Neural cell (in vitro differentiated cells): ENCODE results near the gene MYO15A. TPM values are rescaled to one million over a fixed set of nuclear protein-coding genes. Genes with fewer than 3 reads are reported as not detected.

Source experiments
- H2AFZ ChIP-seq: fragments of 200-600, 300-800 bp; sonication (generic), shearing (Covaris generic); 2 replicates; pipeline ENCODE4 v1.6.0; 2014; ENCODE audit warnings: low read depth, mild to moderate bottlenecking, antibody characterized with exemption, low read length, moderate library complexity
- H3F3A ChIP-seq: fragments of 200-600 bp; shearing (Covaris generic); 2 replicates; pipeline ENCODE4 v1.6.1; 2016; ENCODE audit warnings: mild to moderate bottlenecking, moderate library complexity, mixed read lengths, antibody characterized with exemption, low read length; ENCODE audit not compliant: insufficient read depth, poor library complexity, severe bottlenecking
- H3K27ac ChIP-seq: fragments of 200-600, 300-800 bp; sonication (generic), shearing (Covaris generic); 2 replicates; pipeline ENCODE4 v1.5.1; 2014; ENCODE audit warnings: mild to moderate bottlenecking, low read length, moderate library complexity
- H3K27me3 ChIP-seq: fragments of 300-800, 200-600 bp; sonication (generic), shearing (Covaris generic); 2 replicates; pipeline ENCODE4 v1.6.0; 2014; ENCODE audit warnings: mild to moderate bottlenecking, low read depth, low read length, moderate library complexity; ENCODE audit not compliant: insufficient read depth
- H3K36me3 ChIP-seq: fragments of 300-800, 200-600 bp; sonication (generic), shearing (Covaris generic); 2 replicates; pipeline ENCODE4 v1.5.1; 2014; ENCODE audit warnings: mild to moderate bottlenecking, antibody characterized with exemption, low read length, moderate library complexity; ENCODE audit not compliant: insufficient read depth
- H3K4me2 ChIP-seq: fragments of 300-800, 200-600 bp; sonication (generic), shearing (Covaris generic); 2 replicates; pipeline ENCODE4 v1.6.0; 2014; ENCODE audit warnings: mild to moderate bottlenecking, low read length
- H3K4me3 ChIP-seq: fragments of 300-800, 200-600 bp; sonication (generic), shearing (Covaris generic); 2 replicates; pipeline ENCODE4 v1.5.1; 2014; ENCODE audit warnings: mild to moderate bottlenecking, low read length, moderate library complexity
- H3K79me2 ChIP-seq: fragments of 200-600 bp; shearing (Covaris generic); replicated peaks from 2 replicates; pipeline ENCODE4 v1.6.0; 2014; ENCODE audit warnings: mild to moderate bottlenecking, low read length, moderate library complexity; ENCODE audit not compliant: insufficient read depth
- H3K9ac ChIP-seq: fragments of 300-800, 200-600 bp; sonication (generic), shearing (Covaris generic); 2 replicates; pipeline ENCODE4 v1.6.1; 2016; ENCODE audit warnings: mild to moderate bottlenecking, low read length, mixed read lengths
- H3K9me2 ChIP-seq: fragments of 200-600 bp; shearing (Covaris generic); 2 replicates; pipeline ENCODE4 v1.6.1; 2016; ENCODE audit warnings: mild to moderate bottlenecking, low read length, mixed read lengths; ENCODE audit not compliant: insufficient read depth
- H3K9me3 ChIP-seq: fragments of 200-600, 300-800 bp; sonication (generic), shearing (Covaris generic); 2 replicates; pipeline ENCODE4 v1.6.1; 2016; ENCODE audit warnings: mild to moderate bottlenecking, mixed run types, low read length, moderate library complexity, mixed read lengths
- H4K20me1 ChIP-seq: fragments of 200-600 bp; shearing (Covaris generic); 2 replicates; pipeline ENCODE4 v1.6.1; 2016; ENCODE audit warnings: mild to moderate bottlenecking, mixed run types; ENCODE audit not compliant: insufficient read depth
- CTCF ChIP-seq: fragments of 450-650 bp; IDR thresholded peaks from 2 replicates; pipeline ENCODE4 v1.5.1; 2014; ENCODE audit warnings: antibody characterized with exemption, mild to moderate bottlenecking, moderate library complexity; ENCODE audit not compliant: poor library complexity, severe bottlenecking
- EP300 ChIP-seq: fragments of 450-650 bp; conservative IDR thresholded peaks from 2 replicates; pipeline ENCODE4 v1.6.1; 2014; ENCODE audit warnings: antibody characterized with exemption, mild to moderate bottlenecking, moderate library complexity; ENCODE audit not compliant: poor library complexity, severe bottlenecking
- EZH2 ChIP-seq: fragments of 200-600, 300-800 bp; shearing (Covaris generic), sonication (generic); IDR thresholded peaks from 2 replicates; pipeline ENCODE4 v1.6.1; 2014; ENCODE audit warnings: antibody characterized with exemption, low read length, borderline replicate concordance, mild to moderate bottlenecking; ENCODE audit not compliant: insufficient read depth, poor library complexity, severe bottlenecking
- MXI1 ChIP-seq: fragments of 450-650 bp; conservative IDR thresholded peaks from 2 replicates; pipeline ENCODE4 v1.6.1; 2014; ENCODE audit warnings: antibody characterized with exemption, mild to moderate bottlenecking; ENCODE audit not compliant: poor library complexity, severe bottlenecking
- POLR2AphosphoS5 ChIP-seq: IDR thresholded peaks from 2 replicates; pipeline ENCODE4 v1.6.1; 2012
- RAD21 ChIP-seq: fragments of 450-650 bp; conservative IDR thresholded peaks from 2 replicates; pipeline ENCODE4 v1.6.1; 2014; ENCODE audit warnings: antibody characterized with exemption, mild to moderate bottlenecking, moderate library complexity
- SMC3 ChIP-seq: fragments of 450-650 bp; conservative IDR thresholded peaks from 2 replicates; pipeline ENCODE4 v1.6.1; 2014; ENCODE audit warnings: antibody characterized with exemption, mild to moderate bottlenecking, moderate library complexity; ENCODE audit not compliant: poor library complexity
- TAF1 ChIP-seq: IDR thresholded peaks from 2 replicates; pipeline ENCODE4 v1.6.1; 2012; ENCODE audit warnings: low read depth
- polyA plus RNA-seq: library from polyadenylated mRNA; depleted of rRNA; stranded (reverse); fragments of >200 nt; gene quantifications from 2 replicates; pipeline ENCODE4 v1.2.3, GENCODE V29; 2014
- TF ChIP-seq, protein P1 (sequence below): IDR thresholded peaks from 2 replicates; pipeline ENCODE4 v1.6.1; 2012; ENCODE audit warnings: borderline replicate concordance

MYO15A gene
- polyA plus RNA-seq, 1 donor from 2014 or later, result 1.9 TPM

GRCh38 chr17:18119166-18119745 is 10.7 kb downstream of the MYO15A start:
- no peak for TF ChIP-seq RAD21
- TF ChIP-seq, protein P1, sequence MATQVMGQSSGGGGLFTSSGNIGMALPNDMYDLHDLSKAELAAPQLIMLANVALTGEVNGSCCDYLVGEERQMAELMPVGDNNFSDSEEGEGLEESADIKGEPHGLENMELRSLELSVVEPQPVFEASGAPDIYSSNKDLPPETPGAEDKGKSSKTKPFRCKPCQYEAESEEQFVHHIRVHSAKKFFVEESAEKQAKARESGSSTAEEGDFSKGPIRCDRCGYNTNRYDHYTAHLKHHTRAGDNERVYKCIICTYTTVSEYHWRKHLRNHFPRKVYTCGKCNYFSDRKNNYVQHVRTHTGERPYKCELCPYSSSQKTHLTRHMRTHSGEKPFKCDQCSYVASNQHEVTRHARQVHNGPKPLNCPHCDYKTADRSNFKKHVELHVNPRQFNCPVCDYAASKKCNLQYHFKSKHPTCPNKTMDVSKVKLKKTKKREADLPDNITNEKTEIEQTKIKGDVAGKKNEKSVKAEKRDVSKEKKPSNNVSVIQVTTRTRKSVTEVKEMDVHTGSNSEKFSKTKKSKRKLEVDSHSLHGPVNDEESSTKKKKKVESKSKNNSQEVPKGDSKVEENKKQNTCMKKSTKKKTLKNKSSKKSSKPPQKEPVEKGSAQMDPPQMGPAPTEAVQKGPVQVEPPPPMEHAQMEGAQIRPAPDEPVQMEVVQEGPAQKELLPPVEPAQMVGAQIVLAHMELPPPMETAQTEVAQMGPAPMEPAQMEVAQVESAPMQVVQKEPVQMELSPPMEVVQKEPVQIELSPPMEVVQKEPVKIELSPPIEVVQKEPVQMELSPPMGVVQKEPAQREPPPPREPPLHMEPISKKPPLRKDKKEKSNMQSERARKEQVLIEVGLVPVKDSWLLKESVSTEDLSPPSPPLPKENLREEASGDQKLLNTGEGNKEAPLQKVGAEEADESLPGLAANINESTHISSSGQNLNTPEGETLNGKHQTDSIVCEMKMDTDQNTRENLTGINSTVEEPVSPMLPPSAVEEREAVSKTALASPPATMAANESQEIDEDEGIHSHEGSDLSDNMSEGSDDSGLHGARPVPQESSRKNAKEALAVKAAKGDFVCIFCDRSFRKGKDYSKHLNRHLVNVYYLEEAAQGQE, result no peak
- TF ChIP-seq POLR2AphosphoS5, result no peak
- TF ChIP-seq MXI1, result no peak
- no peak for TF ChIP-seq EZH2
- no peak for TF ChIP-seq SMC3
- no peaks in the 10 kb centered on the region for H3F3A ChIP-seq
- H4K20me1 ChIP-seq, result no peaks in the 10 kb centered on the region

DNA sequence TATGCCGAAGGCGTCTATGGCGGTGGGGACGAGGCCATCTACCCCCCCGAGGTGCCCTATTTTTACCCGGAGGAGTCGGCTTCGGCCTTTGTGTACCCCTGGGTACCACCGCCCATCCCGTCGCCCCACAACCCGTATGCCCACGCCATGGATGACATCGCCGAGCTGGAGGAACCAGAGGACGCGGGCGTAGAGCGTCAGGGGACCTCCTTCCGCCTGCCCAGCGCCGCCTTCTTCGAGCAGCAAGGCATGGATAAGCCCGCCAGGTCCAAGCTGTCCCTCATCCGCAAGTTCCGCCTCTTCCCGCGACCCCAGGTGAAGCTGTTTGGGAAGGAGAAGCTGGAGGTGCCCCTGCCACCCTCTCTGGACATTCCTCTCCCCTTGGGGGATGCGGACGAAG is 11.4 kb downstream of the MYO15A start:
- Histone ChIP-seq H3K9me2 (no peaks in the 10 kb centered on the region), H3K27ac (no peak overlapping the region), H3K36me3 (no peaks in the 10 kb centered on the region), H3F3A (no peaks in the 10 kb centered on the region), H3K9ac (no peak overlapping the region), H2AFZ (no peak overlapping the region), H3K4me2 (no peak overlapping the region), H3K4me3 (no peak overlapping the region), H4K20me1 (no peaks in the 10 kb centered on the region), H3K9me3 (peaks cover 6% of the 10 kb centered on the region), H3K79me2 (no peaks in the 10 kb centered on the region), H3K27me3 (no peaks in the 10 kb centered on the region)
- TF ChIP-seq CTCF, result no peak
- no peak for TF ChIP-seq SMC3
- no peak for TF ChIP-seq RAD21
- TF ChIP-seq EP300, result no peak
- no peak for TF ChIP-seq POLR2AphosphoS5
- TF ChIP-seq, protein P1, result no peak
- TF ChIP-seq MXI1, result no peak
- no peak for TF ChIP-seq TAF1
- TF ChIP-seq EZH2, result no peak

More at GRCh38 chr17:18119166-18119745, 10.7 kb downstream of the MYO15A start:
- Histone ChIP-seq H3K9ac (no peak overlapping the region), H3K9me3 (peaks cover 6% of the 10 kb centered on the region), H3K79me2 (no peaks in the 10 kb centered on the region), H3K27me3 (no peaks in the 10 kb centered on the region), H3K9me2 (no peaks in the 10 kb centered on the region), H2AFZ (no peak overlapping the region), H3K36me3 (no peaks in the 10 kb centered on the region), H3K4me2 (no peak overlapping the region), H3K27ac (no peak overlapping the region), H3K4me3 (no peak overlapping the region)
